Naive thymus-derived CD8-positive, alpha-beta T cell (primary cell): ENCODE data around the gene TRIAP1. TPM values are rescaled to one million over a fixed set of nuclear protein-coding genes. Genes with fewer than 3 reads are reported as not detected.

Experiments used
- ATAC-seq, 2 donors: fragments of 150-1000 bp; cut with Tn5 transposase in 1 of 2; sonication (Bioruptor Pico), chemical (Tn5 transposase) in 1 of 2; 1 replicate in 1 of 2; 2 replicates in 1 of 2; pipeline ENCODE4 v1.10.0; 2021; ENCODE audit warnings: mild to moderate bottlenecking in 2 of 2, moderate library complexity in 2 of 2
- POLR2A ChIA-PET: fragments of 350-600 bp; sonication (Branson Sonifier 250); formaldehyde crosslinking; loops from one replicate; lab custom pipeline; 2021; ENCODE audit warnings: antibody characterized with exemption; lab: Charles Lee
- DNase-seq, 10 donors: peaks; one replicate each; pipeline versions ENCODE4 v3.0.0 to v3.0.0-alpha.2; 2020 to 2022
- H3K27ac Mint-ChIP-seq, 10 donors: one replicate each; pipeline ENCODE4 v1.8.0; 2020 to 2022; ENCODE audit warnings: mild to moderate bottlenecking in 10 of 10, mixed read lengths in 10 of 10, moderate library complexity in 4 of 10, inconsistent platforms in 1 of 10
- H3K27me3 Mint-ChIP-seq, 5 donors: one replicate each; pipeline ENCODE4 v1.8.0; 2021 to 2022; ENCODE audit warnings: mixed read lengths in 5 of 5
- H3K36me3 Mint-ChIP-seq, 3 donors: one replicate each; pipeline ENCODE4 v1.8.0; 2020 to 2022; ENCODE audit warnings: mixed read lengths in 3 of 3, mild to moderate bottlenecking in 2 of 3, inconsistent platforms in 1 of 3
- H3K4me1 Mint-ChIP-seq, 4 donors: one replicate each; pipeline ENCODE4 v1.8.0; 2021 to 2022; ENCODE audit warnings: mixed read lengths in 4 of 4
- H3K4me3 Mint-ChIP-seq, 10 donors: one replicate each; pipeline ENCODE4 v1.8.0; 2020 to 2022; ENCODE audit warnings: mild to moderate bottlenecking in 10 of 10, mixed read lengths in 10 of 10, moderate library complexity in 6 of 10, inconsistent platforms in 1 of 10
- H3K9me3 Mint-ChIP-seq, 9 donors: one replicate each; pipeline ENCODE4 v1.8.0; 2020 to 2022; ENCODE audit warnings: mixed read lengths in 9 of 9, mild to moderate bottlenecking in 3 of 9, inconsistent platforms in 1 of 9, moderate library complexity in 1 of 9
- polyA plus RNA-seq, 3 donors: library from polyadenylated mRNA; unstranded; fragments of 300-500 nt; fragmentation: Illumina TruSeq; gene quantifications; one replicate each; pipeline ENCODE4 v1.2.3, GENCODE V29; 2021
- total RNA-seq, 8 experiments: library from RNA in 2 of 8; stranded (reverse) in 2 of 8; gene quantifications; one replicate each; pipeline ENCODE4 v1.2.3 and lab custom pipeline; 2021 to 2026

The TRIAP1 gene
- total and polyA plus RNA-seq, 5 experiments from 2014 or later: 21.9 to 65.2 (median 54.1) TPM

DNA sequence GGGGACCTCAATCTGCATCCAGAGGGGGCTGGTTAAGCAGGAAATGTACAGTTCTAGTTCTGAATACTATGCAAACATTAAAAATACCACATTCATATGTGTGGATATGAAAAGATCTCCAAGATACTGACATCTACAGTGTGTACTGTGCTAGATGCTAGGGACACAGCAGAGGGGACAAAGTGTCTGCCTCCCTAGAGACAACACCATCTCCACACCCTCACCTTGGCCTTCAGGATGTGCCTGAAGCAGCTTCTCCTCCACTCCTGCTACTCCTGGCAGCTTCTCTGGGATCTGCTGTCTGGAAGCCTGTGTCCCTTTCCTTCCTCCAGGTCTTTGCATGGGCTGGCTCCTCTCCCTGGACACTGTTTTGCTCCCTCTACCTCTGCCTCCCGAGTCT, 34.0 kb upstream of the TRIAP1 start:
- POLR2A ChIA-PET: interaction anchor here (0.6 kb wide), 1 partner anchor 244 kb away, joined by 6 read pairs; no protein-coding TSS in a partner anchor
- H3K36me3 Mint-ChIP-seq: peaks cover 0 to 2% (median 0%) of the 10 kb centered on the region in 3 donors
- peak overlapping the region in 3 of 10 donors; percentile 54 to 87 (median 86) for H3K27ac Mint-ChIP-seq
- peak overlapping the region in 1 of 10 donors; percentile 41 for H3K4me3 Mint-ChIP-seq
- ATAC-seq (no peak), DNase-seq (no peak)
- H3K4me1 Mint-ChIP-seq: peaks cover 0 to 33% (median 8%) of the 10 kb centered on the region in 4 donors
- no peaks in the 10 kb centered on the region for H3K9me3 Mint-ChIP-seq
- H3K27me3 Mint-ChIP-seq: no peaks in the 10 kb centered on the region

DNA sequence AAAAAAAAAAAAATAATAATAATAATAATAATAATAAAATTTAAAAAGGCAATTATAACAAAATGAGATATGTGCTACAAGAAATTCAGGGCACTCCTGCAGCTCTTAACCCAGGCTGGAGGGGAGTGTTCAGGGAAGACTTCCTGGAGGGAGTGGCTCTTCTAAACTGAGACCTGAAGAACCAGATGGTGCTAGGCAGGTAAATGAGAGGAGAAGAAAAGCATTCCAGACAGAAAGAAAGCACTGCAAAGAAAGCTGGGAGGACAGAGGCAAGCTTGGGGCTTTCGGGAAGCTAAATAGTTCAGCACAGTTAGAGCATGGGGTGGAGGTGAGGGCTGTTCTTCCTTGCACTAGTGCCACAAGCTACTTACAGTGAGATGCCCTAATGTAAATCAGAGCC, 33.3 kb upstream of the TRIAP1 start:
- H3K36me3 Mint-ChIP-seq: peaks cover 0 to 2% (median 0%) of the 10 kb centered on the region in 3 donors
- peak overlapping the region in 2 of 10 donors; percentile 86 to 87 for H3K27ac Mint-ChIP-seq
- DNase-seq (no peak), ATAC-seq (no peak)
- no peaks in the 10 kb centered on the region for H3K27me3 Mint-ChIP-seq
- H3K9me3 Mint-ChIP-seq: no peaks in the 10 kb centered on the region
- POLR2A ChIA-PET: interaction anchor here (0.6 kb wide), 1 partner anchor 31 kb away, joined by 3 read pairs; no protein-coding TSS in a partner anchor
- H3K4me1 Mint-ChIP-seq: peaks cover 0 to 33% (median 10%) of the 10 kb centered on the region in 4 donors
- peak overlapping the region in 1 of 10 donors; percentile 41 for H3K4me3 Mint-ChIP-seq

GRCh38 chr12:120475643-120476042, 29.5 kb upstream of the TRIAP1 start:
- no peaks in the 10 kb centered on the region for H3K9me3 Mint-ChIP-seq
- H3K36me3 Mint-ChIP-seq: no peaks in the 10 kb centered on the region
- peaks cover 2 to 33% (median 18%) of the 10 kb centered on the region in 4 donors for H3K4me1 Mint-ChIP-seq
- ATAC-seq (no peak), DNase-seq (no peak)
- H3K27me3 Mint-ChIP-seq: no peaks in the 10 kb centered on the region
- H3K27ac Mint-ChIP-seq: peak overlapping the region in 1 of 10 donors; percentile 38
- POLR2A ChIA-PET: no interaction called here
- no peak overlapping the region for H3K4me3 Mint-ChIP-seq

GRCh38 chr12:120474616-120474960, 28.4 kb upstream of the TRIAP1 start:
- POLR2A ChIA-PET: no interaction called here
- Mint-ChIP-seq H3K9me3 (no peaks in the 10 kb centered on the region), H3K27ac (peak overlapping the region in 1 of 10 donors; percentile 53), H3K36me3 (no peaks in the 10 kb centered on the region), H3K27me3 (no peaks in the 10 kb centered on the region), H3K4me3 (no peak overlapping the region), H3K4me1 (peaks cover 4 to 31% (median 22%) of the 10 kb centered on the region in 4 donors)
- DNase-seq (no peak), ATAC-seq (no peak)

DNA sequence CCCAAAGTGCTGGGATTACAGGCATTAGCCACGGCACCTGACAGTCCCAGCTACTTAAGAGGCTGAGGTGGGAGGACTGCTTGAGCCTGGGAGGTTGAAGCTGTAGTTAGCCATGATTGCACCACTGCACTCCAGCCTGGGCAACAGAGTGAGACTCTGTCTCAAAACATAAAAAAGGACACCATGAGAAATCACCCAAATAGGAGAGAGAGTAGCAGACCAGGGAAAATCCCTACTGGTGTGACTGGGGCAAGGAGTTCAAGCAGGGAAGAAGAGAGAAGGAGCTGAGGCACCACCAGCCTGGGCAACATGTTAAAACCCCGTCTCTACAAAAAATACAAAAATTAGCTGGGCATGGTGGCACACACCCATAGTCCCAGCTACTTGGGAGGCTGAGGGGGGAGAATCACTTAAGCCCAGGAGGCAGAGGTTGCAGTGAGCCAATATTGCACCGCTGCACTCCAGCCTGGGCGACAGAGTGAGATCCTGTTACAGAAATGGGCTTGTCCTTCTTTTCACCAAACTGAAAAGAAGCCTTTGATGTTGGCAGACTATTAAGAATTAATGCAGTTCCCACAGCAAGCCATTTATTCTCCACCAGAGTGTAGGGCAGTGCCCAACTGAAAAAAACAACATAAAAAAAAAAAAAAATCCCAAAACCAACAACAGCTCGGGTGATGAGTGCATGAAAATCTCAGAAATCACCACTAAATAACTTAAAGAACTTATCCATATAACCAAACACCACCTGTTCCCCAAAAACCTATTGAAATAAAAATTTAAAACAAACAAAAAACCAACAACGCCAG, 27.8 kb upstream of the TRIAP1 start:
- no peak for DNase-seq
- Mint-ChIP-seq H3K4me1 (peaks cover 4 to 29% (median 21%) of the 10 kb centered on the region in 4 donors), H3K4me3 (no peak overlapping the region), H3K27me3 (no peaks in the 10 kb centered on the region), H3K36me3 (no peaks in the 10 kb centered on the region), H3K27ac (peak overlapping the region in 1 of 10 donors; percentile 53), H3K9me3 (no peaks in the 10 kb centered on the region)
- POLR2A ChIA-PET: no interaction called here
- ATAC-seq: no peak

DNA sequence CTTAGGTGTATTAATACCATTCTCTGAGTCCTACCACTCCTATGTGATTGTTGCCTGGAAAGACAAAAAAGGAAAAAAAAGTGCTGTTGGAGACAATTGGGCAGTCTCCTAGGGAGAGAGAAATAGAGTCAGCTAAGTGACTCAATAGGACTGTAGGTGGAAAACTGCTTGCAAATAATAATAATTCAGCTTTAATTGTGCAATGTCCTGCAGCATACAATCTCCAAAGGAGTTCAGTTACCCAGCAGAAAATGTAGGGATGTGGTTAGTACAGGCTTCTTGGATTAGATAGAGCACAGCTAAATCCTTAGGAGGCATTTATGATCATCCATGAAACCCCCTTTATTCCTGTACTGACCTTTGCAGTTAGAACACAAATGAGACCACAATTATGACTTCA, 26.3 kb upstream of the TRIAP1 start:
- no peak for ATAC-seq
- H3K27ac Mint-ChIP-seq: no peak overlapping the region
- peaks cover 5 to 38% (median 32%) of the 10 kb centered on the region in 4 donors for H3K4me1 Mint-ChIP-seq
- DNase-seq: no peak
- peaks cover 0 to 3% (median 0%) of the 10 kb centered on the region in 3 donors for H3K36me3 Mint-ChIP-seq
- POLR2A ChIA-PET: no interaction called here
- H3K9me3 Mint-ChIP-seq: no peaks in the 10 kb centered on the region
- no peaks in the 10 kb centered on the region for H3K27me3 Mint-ChIP-seq
- H3K4me3 Mint-ChIP-seq: no peak overlapping the region

- H3K27ac Mint-ChIP-seq: peak overlapping the region in 8 of 10 donors; percentile 77 to 93 (median 86)
- no peak for DNase-seq
- POLR2A ChIA-PET: interaction anchor here (0.5 to 5.4 kb wide), 10 partner anchors 19 to 178 kb away, joined by 3 to 52 read pairs (median 5); partner anchors contain the start of genes COQ5, DYNLL1, GATC and POP5
- H3K27me3 Mint-ChIP-seq: no peaks in the 10 kb centered on the region
- peak overlapping the region; percentile 86 to 95 (median 92) for H3K4me3 Mint-ChIP-seq
- H3K4me1 Mint-ChIP-seq: peaks cover 6 to 58% (median 52%) of the 10 kb centered on the region in 4 donors
- no peaks in the 10 kb centered on the region for H3K9me3 Mint-ChIP-seq
- peaks cover 0 to 24% (median 2%) of the 10 kb centered on the region in 3 donors for H3K36me3 Mint-ChIP-seq
- peak; percentile 20 for ATAC-seq
These were observed 24.1 kb upstream of the TRIAP1 start for GRCh38 chr12:120470150-120470784.

GRCh38 chr12:120469450-120470149, 23.4 kb upstream of the TRIAP1 start, which contains the start of gene SRSF9:
TSS of gene SRSF9 (minus strand) at chr12:120469748. CDS start at chr12:120469609, 139 bp downstream.
- Mint-ChIP-seq H3K4me1 (peaks cover 6 to 60% (median 56%) of the 10 kb centered on the region in 4 donors), H3K27me3 (no peaks in the 10 kb centered on the region), H3K27ac (peak within 1 kb of the TSS; percentile 85 to 95 (median 92)), H3K4me3 (peak within 1 kb of the TSS; percentile 86 to 95 (median 92)), H3K9me3 (no peaks in the 10 kb centered on the region), H3K36me3 (peaks cover 0 to 30% (median 4%) of the 10 kb centered on the region in 3 donors)
- ATAC-seq: peak; percentile 91 to 92
- POLR2A ChIA-PET: interaction anchor here (0.6 to 5.4 kb wide), 13 partner anchors 10 to 177 kb away, joined by 3 to 52 read pairs (median 6); partner anchors contain the start of genes COQ5, DYNLL1, GATC and POP5
- DNase-seq: peak; percentile 93 to 98 (median 97)

DNA sequence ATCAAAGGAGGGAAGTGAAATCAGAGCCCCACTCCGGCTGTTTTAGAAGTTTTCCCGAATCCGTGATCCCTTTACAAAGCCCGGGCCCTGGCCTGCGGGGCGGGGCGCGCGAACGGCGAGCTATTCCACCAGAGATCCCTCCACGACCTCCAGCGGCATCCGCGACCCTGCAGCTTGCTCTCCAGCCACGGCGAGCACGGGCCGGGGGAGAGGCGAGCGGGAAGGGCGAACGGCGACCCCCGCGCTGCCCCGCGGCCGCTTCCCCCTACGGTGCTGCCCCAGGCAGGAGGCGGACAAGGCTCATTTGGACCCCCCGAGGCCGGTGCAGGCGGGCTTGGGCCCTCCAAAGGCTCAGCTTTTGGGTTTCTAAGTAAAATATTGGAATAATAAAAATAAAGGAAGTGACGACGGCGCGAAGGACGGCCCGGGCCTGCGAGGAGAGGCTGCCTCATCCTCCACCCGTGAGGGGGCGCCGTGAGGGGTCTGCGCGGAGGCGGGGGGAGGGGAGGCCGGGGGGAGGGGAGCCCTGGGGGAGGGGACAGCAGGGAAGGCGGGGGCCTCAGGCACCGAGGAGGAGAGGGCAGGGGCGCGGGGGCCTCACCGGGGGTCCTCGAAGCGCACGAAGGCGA, 22.8 kb upstream of the TRIAP1 start:
- Mint-ChIP-seq H3K4me3 (peak overlapping the region; percentile 86 to 95 (median 92)), H3K4me1 (peaks cover 6 to 61% (median 57%) of the 10 kb centered on the region in 4 donors), H3K27me3 (no peaks in the 10 kb centered on the region), H3K27ac (peak overlapping the region; percentile 85 to 95 (median 91)), H3K9me3 (no peaks in the 10 kb centered on the region), H3K36me3 (peaks cover 0 to 36% (median 4%) of the 10 kb centered on the region in 3 donors)
- POLR2A ChIA-PET: interaction anchor here (0.6 to 5.4 kb wide), 15 partner anchors 10 to 177 kb away, joined by 3 to 52 read pairs (median 5); partner anchors contain the start of genes COQ5, COX6A1, DYNLL1 and GATC
- ATAC-seq (peak; percentile 48 to 56), DNase-seq (peak in 5 of 10 donors; percentile 19 to 78 (median 53))

DNA sequence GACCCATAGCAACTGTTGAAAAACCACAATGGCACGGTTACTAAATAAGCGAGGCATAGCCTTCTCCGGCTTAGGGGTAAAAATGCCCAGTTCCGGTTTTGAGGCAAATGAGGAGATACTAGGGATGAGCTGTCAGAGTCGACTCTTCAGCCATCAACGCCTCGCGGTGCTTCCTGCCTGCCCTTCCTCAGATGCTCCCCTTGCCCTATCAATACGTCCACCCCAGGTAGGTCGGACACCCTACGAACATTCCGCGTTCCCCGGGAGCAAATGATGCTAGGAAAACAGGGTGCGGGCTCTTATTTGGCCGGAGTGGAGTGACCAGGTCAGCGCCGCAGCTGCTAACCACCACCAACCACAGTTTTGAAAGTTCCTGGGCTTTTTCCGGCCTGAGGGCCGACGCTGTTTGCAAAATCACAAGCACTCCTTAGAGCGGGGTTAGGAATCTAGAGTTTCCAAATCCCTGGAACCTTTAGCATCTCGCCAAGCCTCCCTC, 22.2 kb upstream of the TRIAP1 start:
- H3K27me3 Mint-ChIP-seq: no peaks in the 10 kb centered on the region
- ATAC-seq: no peak
- peaks cover 0 to 42% (median 4%) of the 10 kb centered on the region in 3 donors for H3K36me3 Mint-ChIP-seq
- POLR2A ChIA-PET: interaction anchor here (0.9 to 5.4 kb wide), 11 partner anchors 9 to 176 kb away, joined by 3 to 52 read pairs (median 8); partner anchors contain the start of genes COX6A1, DYNLL1, GATC and POP5
- no peak for DNase-seq
- no peaks in the 10 kb centered on the region for H3K9me3 Mint-ChIP-seq
- H3K4me1 Mint-ChIP-seq: peaks cover 6 to 61% (median 58%) of the 10 kb centered on the region in 4 donors
- peak overlapping the region; percentile 85 to 95 (median 91) for H3K27ac Mint-ChIP-seq
- peak overlapping the region; percentile 86 to 95 (median 92) for H3K4me3 Mint-ChIP-seq

GRCh38 chr12:120467439-120467838, 21.3 kb upstream of the TRIAP1 start:
- peaks cover 0 to 51% (median 8%) of the 10 kb centered on the region in 3 donors for H3K36me3 Mint-ChIP-seq
- POLR2A ChIA-PET: interaction anchor here (0.7 to 5.4 kb wide), 5 partner anchors 14 to 175 kb away, joined by 4 to 52 read pairs (median 14); partner anchors contain the start of genes DYNLL1, RNU4-1 and RNU4-2
- no peaks in the 10 kb centered on the region for H3K27me3 Mint-ChIP-seq
- DNase-seq (no peak), ATAC-seq (no peak)
- peak overlapping the region; percentile 27 to 95 (median 79) for H3K27ac Mint-ChIP-seq
- H3K4me3 Mint-ChIP-seq: peak overlapping the region; percentile 86 to 95 (median 92)
- peaks cover 6 to 61% (median 52%) of the 10 kb centered on the region in 4 donors for H3K4me1 Mint-ChIP-seq
- no peaks in the 10 kb centered on the region for H3K9me3 Mint-ChIP-seq
